K562 (cell line): Measurements from ENCODE around the gene CYSRT1. TPM values are rescaled to one million over a fixed set of nuclear protein-coding genes. Genes with fewer than 3 reads are reported as not detected.

Experiments
- CBX1 ChIP-seq: sonication (generic); IDR thresholded peaks from 2 replicates; pipeline ENCODE4 v1.6.1; 2016; ENCODE audit warnings: antibody characterized with exemption, low read depth, mild to moderate bottlenecking
- ELF2 ChIP-seq: fragments of 250-450 bp; sonication (Bioruptor Pico); IDR thresholded peaks from 2 replicates; pipeline ENCODE4 v1.5.0; 2021; ENCODE audit warnings: mild to moderate bottlenecking
- GABPB1 ChIP-seq: sonication (generic); formaldehyde crosslinking; IDR thresholded peaks from 2 replicates; pipeline ENCODE4 v1.8.0; 2022; ENCODE audit warnings: mild to moderate bottlenecking, missing genetic modification reagents
- HDGF ChIP-seq: fragments of 450-650 bp; IDR thresholded peaks from 2 replicates; pipeline ENCODE4 v1.6.1; 2016
- KLF10 ChIP-seq: fragments of 250-450 bp; sonication (Bioruptor Pico); IDR thresholded peaks from 2 replicates; pipeline ENCODE4 v1.6.1; 2021; ENCODE audit warnings: matching md5 sums
- NR2C2 ChIP-seq, 2 experiments: fragments of 200-800 bp in 1 of 2; sonication (Bioruptor generic) in 1 of 2; sonication (generic) in 1 of 2; formaldehyde crosslinking in 1 of 2; IDR thresholded peaks; 2 replicates each; pipeline versions ENCODE4 v1.6.1 to v1.8.0; 2016 to 2022; ENCODE audit warnings: mild to moderate bottlenecking in 1 of 2, missing compliant biosample characterization in 1 of 2, missing genetic modification characterization in 1 of 2, missing genetic modification reagents in 1 of 2
- POLR2A ChIP-seq: fragments of 450-650 bp; conservative IDR thresholded peaks from 2 replicates; pipeline ENCODE4 v1.6.1; 2016
- ZNF436 ChIP-seq: fragments of 250-450, 450-650 bp; sonication (Bioruptor Pico); formaldehyde crosslinking; IDR thresholded peaks from 2 replicates; pipeline ENCODE4 v1.7.0; 2020; ENCODE audit warnings: mild to moderate bottlenecking
- ZNF444 ChIP-seq: fragments of 250-450 bp; sonication (Bioruptor Pico); IDR thresholded peaks from 2 replicates; pipeline ENCODE4 v1.4.0; 2020; ENCODE audit warnings: mild to moderate bottlenecking, moderate library complexity
- polyA plus RNA-seq, 8 experiments: library from polyadenylated mRNA; depleted of rRNA in 4 of 8; stranded (reverse) in 5 of 8; unstranded in 3 of 8; fragments of >200 nt; fragmentation: Nextera tagmentation in 2 of 8; fragmentation: Illumina TruSeq in 1 of 8; extraction: Ambion mirVana in 2 of 8; extraction: Trizol in 1 of 8; gene quantifications; 2 replicates each; pipeline versions ENCODE4 v1.2.1 to v1.2.3, GENCODE V29; 2011 to 2014; ENCODE audit warnings: inconsistent platforms in 1 of 8, missing spikeins in 1 of 8
- total RNA-seq, 7 experiments: library from RNA; depleted of rRNA in 6 of 7; stranded (reverse); fragments of >200 nt in 6 of 7; fragmentation: Illumina TruSeq in 2 of 7; extraction: Trizol in 2 of 7; gene quantifications; 2 replicates each; pipeline versions ENCODE4 v1.2.1 to v1.2.3, GENCODE V29; 2011 to 2021; ENCODE audit warnings: low replicate concordance in 1 of 7
- TF ChIP-seq, protein P1 (sequence below): fragments of 250-450 bp; sonication (Bioruptor Pico); IDR thresholded peaks from 2 replicates; pipeline ENCODE4 v1.5.0; 2021; ENCODE audit warnings: mild to moderate bottlenecking, moderate library complexity
- TF ChIP-seq, protein P2 (sequence below): fragments of 450-650 bp; conservative IDR thresholded peaks from 2 replicates; pipeline ENCODE4 v1.6.1; 2016; ENCODE audit warnings: missing genetic modification characterization, low read depth, mild to moderate bottlenecking, control low read depth, missing compliant biosample characterization
- TF ChIP-seq, protein P3 (sequence below): sonication (generic); formaldehyde crosslinking; IDR thresholded peaks from 2 replicates; pipeline ENCODE4 v1.9.0; 2022; ENCODE audit warnings: mild to moderate bottlenecking, missing genetic modification reagents
- TF ChIP-seq, protein P4 (sequence below): fragments of 200-400 bp; formaldehyde crosslinking; IDR thresholded peaks from 2 replicates; pipeline ENCODE4 v1.6.1; 2017; ENCODE audit warnings: mild to moderate bottlenecking, low read depth, low read length, moderate library complexity
- TF ChIP-seq, protein P5 (sequence below): fragments of 450-650 bp; formaldehyde crosslinking; IDR thresholded peaks from 2 replicates; pipeline ENCODE4 v1.4.0; 2020; ENCODE audit warnings: mild to moderate bottlenecking, moderate library complexity
- TF ChIP-seq, protein P6 (sequence below): fragments of 450-650 bp; formaldehyde crosslinking; IDR thresholded peaks from 2 replicates; pipeline ENCODE4 v1.4.0; 2020; ENCODE audit warnings: mild to moderate bottlenecking, mixed read lengths

CYSRT1 gene
- total and polyA plus RNA-seq, 9 of the 15 experiments (the other 6 are each of a cell fraction or from before 2014, with no cell fraction given), result 0.04 to 1.4 (median 0.42) TPM; not detected in 3

DNA sequence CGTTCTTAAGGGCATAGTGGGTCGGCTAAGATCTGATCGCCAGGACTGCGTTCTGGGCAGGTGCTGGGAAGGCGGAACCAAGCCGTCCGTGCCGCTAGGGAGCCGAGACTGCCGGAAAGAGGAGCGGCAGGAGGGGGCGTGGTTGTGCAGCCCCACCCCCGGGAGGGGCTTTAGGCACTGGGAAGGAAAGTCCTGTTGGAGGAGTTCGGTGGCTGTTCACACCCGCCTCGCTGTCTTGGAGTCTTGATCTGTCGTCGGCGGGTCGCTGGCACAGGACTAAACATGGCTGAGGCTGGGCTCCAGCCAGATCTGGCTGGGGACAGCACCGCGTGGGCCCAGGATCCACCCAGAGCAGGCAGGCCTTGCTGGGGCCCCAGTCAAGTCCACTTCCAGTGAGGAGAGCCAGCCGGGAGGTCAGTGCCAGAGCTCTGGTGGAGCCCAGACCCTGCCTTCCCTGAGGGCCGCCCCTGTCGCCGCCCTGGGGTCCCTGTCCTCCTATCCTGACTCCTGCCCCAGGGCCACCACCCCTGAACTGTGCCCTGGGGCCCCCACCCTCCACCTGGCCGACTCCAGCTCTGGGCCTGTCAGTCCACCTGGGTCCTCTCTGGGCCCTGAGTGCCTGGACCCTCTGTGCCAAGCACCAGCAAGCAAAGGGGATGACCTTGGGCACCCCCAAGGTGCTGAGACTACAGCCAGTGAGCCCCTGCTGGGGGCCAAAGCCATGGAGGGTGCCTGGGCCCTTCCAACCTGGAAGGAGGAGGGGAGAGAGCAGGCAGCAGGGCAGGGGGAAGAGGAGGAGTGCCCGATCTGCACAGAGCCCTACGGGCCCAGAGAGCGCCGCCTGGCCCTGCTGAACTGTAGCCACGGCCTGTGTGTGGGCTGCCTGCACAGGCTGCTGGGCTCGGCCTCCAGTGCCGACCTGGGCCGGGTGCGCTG, 7.4 kb upstream of the CYSRT1 start (continued):
- TF ChIP-seq, protein P1, sequence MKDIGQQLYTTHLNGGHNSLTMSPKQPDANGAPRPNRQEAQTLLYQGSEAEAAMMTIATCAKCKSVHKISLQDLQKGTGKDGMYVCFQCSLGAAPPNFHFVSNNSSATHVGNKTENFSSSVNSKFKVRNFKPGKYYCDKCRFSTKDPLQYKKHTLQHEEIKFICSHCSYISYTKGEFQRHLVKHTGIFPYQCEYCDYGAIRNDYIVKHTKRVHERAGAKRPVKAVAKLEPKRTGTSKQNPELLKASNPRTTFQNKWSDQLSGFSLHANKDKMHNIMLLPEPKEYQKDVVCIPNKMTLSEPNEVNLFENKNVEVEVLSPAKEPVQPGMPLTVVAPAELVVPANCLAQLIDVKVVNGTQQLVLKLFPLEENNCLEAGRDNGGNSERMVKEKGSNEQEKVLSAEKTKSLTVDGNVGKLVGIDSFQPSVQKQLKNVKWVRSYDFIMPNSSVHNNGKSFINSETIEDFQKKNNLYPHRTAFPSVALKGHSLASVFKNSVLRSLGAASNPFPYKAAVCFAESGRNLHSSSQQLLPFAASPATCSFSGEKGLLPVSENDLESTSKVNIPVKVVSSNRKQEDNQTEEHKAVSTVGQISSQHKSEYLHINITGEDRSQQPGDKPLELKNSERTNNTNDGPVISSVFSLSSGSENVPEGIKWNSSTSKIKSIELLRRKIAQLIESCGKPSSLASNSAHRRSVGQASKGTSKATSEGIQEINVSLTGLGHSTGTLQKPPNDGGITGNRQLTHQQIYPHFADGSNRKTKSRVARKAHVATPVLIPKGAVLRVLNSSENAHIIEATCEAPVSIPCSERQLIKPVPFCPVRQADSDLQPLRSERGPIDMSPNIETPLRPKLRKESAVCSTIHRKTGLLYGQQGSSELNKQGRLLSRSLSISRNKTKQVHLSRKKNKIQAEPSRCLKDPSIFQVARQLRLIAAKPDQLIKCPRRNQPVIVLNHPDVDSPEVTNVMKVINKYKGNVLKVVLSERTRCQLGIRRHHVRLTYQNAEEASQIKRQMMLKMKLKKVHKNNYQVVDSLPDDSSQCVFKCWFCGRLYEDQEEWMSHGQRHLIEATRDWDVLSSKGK (CRISPR knock-in tag), result no peak
- TF ChIP-seq HDGF (peak; percentile 19; the same call in 1 of the 2 replicates), CBX1 (no peak), GABPB1 (no peak; the same call in 1 of the 2 replicates), ELF2 (CRISPR knock-in tag) (no peak), ZNF444 (CRISPR knock-in tag) (no peak), ZNF436 (CRISPR knock-in tag) (no peak), POLR2A (peak; percentile 70), KLF10 (no peak), NR2C2 (CRISPR knock-in tag; IDR thresholded peaks at IDR 0.05) (no peak), NR2C2 (tag; IDR thresholded peaks at IDR 0.05) (no peak)
- TF ChIP-seq, protein P2, sequence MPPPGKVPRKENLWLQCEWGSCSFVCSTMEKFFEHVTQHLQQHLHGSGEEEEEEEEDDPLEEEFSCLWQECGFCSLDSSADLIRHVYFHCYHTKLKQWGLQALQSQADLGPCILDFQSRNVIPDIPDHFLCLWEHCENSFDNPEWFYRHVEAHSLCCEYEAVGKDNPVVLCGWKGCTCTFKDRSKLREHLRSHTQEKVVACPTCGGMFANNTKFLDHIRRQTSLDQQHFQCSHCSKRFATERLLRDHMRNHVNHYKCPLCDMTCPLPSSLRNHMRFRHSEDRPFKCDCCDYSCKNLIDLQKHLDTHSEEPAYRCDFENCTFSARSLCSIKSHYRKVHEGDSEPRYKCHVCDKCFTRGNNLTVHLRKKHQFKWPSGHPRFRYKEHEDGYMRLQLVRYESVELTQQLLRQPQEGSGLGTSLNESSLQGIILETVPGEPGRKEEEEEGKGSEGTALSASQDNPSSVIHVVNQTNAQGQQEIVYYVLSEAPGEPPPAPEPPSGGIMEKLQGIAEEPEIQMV, result no peak
- TF ChIP-seq, protein P3, sequence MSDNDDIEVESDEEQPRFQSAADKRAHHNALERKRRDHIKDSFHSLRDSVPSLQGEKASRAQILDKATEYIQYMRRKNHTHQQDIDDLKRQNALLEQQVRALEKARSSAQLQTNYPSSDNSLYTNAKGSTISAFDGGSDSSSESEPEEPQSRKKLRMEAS (CRISPR knock-in tag), result 0 out of 2 replicates have a peak, but pooled peaks have one; percentile 31
- TF ChIP-seq, protein P4, sequence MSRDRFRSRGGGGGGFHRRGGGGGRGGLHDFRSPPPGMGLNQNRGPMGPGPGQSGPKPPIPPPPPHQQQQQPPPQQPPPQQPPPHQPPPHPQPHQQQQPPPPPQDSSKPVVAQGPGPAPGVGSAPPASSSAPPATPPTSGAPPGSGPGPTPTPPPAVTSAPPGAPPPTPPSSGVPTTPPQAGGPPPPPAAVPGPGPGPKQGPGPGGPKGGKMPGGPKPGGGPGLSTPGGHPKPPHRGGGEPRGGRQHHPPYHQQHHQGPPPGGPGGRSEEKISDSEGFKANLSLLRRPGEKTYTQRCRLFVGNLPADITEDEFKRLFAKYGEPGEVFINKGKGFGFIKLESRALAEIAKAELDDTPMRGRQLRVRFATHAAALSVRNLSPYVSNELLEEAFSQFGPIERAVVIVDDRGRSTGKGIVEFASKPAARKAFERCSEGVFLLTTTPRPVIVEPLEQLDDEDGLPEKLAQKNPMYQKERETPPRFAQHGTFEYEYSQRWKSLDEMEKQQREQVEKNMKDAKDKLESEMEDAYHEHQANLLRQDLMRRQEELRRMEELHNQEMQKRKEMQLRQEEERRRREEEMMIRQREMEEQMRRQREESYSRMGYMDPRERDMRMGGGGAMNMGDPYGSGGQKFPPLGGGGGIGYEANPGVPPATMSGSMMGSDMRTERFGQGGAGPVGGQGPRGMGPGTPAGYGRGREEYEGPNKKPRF, result no peak
- TF ChIP-seq, protein P5, sequence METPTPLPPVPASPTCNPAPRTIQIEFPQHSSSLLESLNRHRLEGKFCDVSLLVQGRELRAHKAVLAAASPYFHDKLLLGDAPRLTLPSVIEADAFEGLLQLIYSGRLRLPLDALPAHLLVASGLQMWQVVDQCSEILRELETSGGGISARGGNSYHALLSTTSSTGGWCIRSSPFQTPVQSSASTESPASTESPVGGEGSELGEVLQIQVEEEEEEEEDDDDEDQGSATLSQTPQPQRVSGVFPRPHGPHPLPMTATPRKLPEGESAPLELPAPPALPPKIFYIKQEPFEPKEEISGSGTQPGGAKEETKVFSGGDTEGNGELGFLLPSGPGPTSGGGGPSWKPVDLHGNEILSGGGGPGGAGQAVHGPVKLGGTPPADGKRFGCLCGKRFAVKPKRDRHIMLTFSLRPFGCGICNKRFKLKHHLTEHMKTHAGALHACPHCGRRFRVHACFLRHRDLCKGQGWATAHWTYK, result 0 out of 2 replicates have a peak, but pooled peaks have one; percentile 38
- TF ChIP-seq, protein P6, sequence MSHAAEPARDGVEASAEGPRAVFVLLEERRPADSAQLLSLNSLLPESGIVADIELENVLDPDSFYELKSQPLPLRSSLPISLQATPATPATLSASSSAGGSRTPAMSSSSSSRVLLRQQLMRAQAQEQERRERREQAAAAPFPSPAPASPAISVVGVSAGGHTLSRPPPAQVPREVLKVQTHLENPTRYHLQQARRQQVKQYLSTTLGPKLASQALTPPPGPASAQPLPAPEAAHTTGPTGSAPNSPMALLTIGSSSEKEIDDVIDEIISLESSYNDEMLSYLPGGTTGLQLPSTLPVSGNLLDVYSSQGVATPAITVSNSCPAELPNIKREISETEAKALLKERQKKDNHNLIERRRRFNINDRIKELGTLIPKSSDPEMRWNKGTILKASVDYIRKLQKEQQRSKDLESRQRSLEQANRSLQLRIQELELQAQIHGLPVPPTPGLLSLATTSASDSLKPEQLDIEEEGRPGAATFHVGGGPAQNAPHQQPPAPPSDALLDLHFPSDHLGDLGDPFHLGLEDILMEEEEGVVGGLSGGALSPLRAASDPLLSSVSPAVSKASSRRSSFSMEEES (CRISPR knock-in tag), result no peak
